HepG2 (cell line): ENCODE data around the gene SPSB2. TPM values are rescaled to one million over a fixed set of nuclear protein-coding genes. Genes with fewer than 3 reads are reported as not detected.

Experiments
- ATAC-seq: fragments of 200-7000 bp; cut with Tn5 transposase; 3 replicates; pipeline ENCODE4 v1.9.1; 2020; ENCODE audit warnings: mild to moderate bottlenecking, moderate library complexity
- BruUV-seq: library from RNA; stranded (reverse); fragments of 400-500 nt; replicated peaks from 2 replicates; lab custom pipeline; 2021; lab: Mats Ljungman, UMichigan
- CTCF ChIA-PET: fragments of 300-600 bp; formaldehyde crosslinking; extraction: SDS; loops from one replicate; lab custom pipeline; 2021; ENCODE audit warnings: low total read pairs, inconsistent platforms, low intra/inter-chr PET ratio; lab: Yijun Ruan, JAX
- POLR2A ChIA-PET: fragments of 350-600 bp; sonication (Branson Sonifier 250); formaldehyde crosslinking; loops from one replicate; lab custom pipeline; 2020; ENCODE audit warnings: antibody characterized with exemption, inconsistent platforms; lab: Yijun Ruan, JAX
- DNase-seq: peaks from one replicate; pipeline ENCODE4 v3.0.0-alpha.2; 2015; ENCODE audit warnings: low spot score
- FAIRE-seq: peaks from 3 replicates; lab custom pipeline; 2011; peaks lifted over from hg19 to GRCh38; lab: Jason Lieb, UNC
- H2AFZ ChIP-seq: one replicate; pipeline ENCODE4 v1.6.1; 2011; ENCODE audit warnings: low read length, inconsistent platforms
- H3K27ac ChIP-seq: fragments of 300-600 bp; 3 replicates; pipeline ENCODE4 v1.8.0; 2011; ENCODE audit warnings: mixed run types, mild to moderate bottlenecking, mixed read lengths, low read length, inconsistent platforms; ENCODE audit not compliant: insufficient read depth; ENCODE audit errors: extremely low read length
- H3K27me3 ChIP-seq, 2 experiments: fragments of 200-600 bp in 1 of 2; 2 replicates in 1 of 2; 3 replicates in 1 of 2; pipeline versions ENCODE4 v1.6.0 to v1.8.0; 2011; ENCODE audit warnings: low read length in 2 of 2, mild to moderate bottlenecking in 2 of 2, moderate library complexity in 2 of 2, inconsistent platforms in 1 of 2; ENCODE audit not compliant: insufficient read depth in 2 of 2, control insufficient read depth in 1 of 2
- H3K36me3 ChIP-seq, 2 experiments: fragments of 200-600 bp in 1 of 2; replicated peaks in 1 of 2; 2 replicates in 1 of 2; 3 replicates in 1 of 2; pipeline versions ENCODE4 v1.5.1 to v1.8.0; 2011; ENCODE audit warnings: low read length in 2 of 2, inconsistent platforms in 1 of 2; ENCODE audit not compliant: insufficient read depth in 2 of 2, control insufficient read depth in 1 of 2
- H3K4me1 ChIP-seq: 2 replicates; pipeline ENCODE4 v1.5.1; 2012; ENCODE audit warnings: low read length, inconsistent platforms; ENCODE audit not compliant: insufficient read depth
- H3K4me2 ChIP-seq: 2 replicates; pipeline ENCODE4 v1.6.0; 2011; ENCODE audit warnings: low read depth, low read length, inconsistent platforms
- H3K4me3 ChIP-seq, 3 experiments: fragments of 200-600 bp in 1 of 3; sonication (generic), shearing (Covaris generic) in 1 of 3; replicated peaks in 1 of 3; 2 replicates each; pipeline ENCODE4 v1.5.1; 2011 to 2016; ENCODE audit warnings: low read length in 3 of 3, inconsistent platforms in 2 of 3, low read depth in 2 of 3, mild to moderate bottlenecking in 2 of 3, control low read depth in 1 of 3, mixed read lengths in 1 of 3; ENCODE audit not compliant: insufficient read depth in 1 of 3
- H3K79me2 ChIP-seq: one replicate; pipeline ENCODE4 v1.6.1; 2011; ENCODE audit warnings: low read length, inconsistent platforms; ENCODE audit not compliant: insufficient read depth
- H3K9ac ChIP-seq: 2 replicates; pipeline ENCODE4 v1.6.0; 2011; ENCODE audit warnings: mild to moderate bottlenecking, low read depth, low read length, inconsistent platforms; ENCODE audit not compliant: insufficient read depth
- H3K9me3 ChIP-seq: 2 replicates; pipeline ENCODE4 v1.5.1; 2012; ENCODE audit warnings: mild to moderate bottlenecking, low read length
- H4K20me1 ChIP-seq: 2 replicates; pipeline ENCODE4 v1.6.0; 2011; ENCODE audit warnings: inconsistent platforms, mild to moderate bottlenecking, low read length, moderate library complexity; ENCODE audit not compliant: insufficient read depth
- HBP1 ChIP-seq: IDR thresholded peaks from 2 replicates; pipeline ENCODE4 v1.6.1; 2016; ENCODE audit warnings: low read depth, control low read depth
- JARID2 ChIP-seq: sonication (generic); formaldehyde crosslinking; IDR thresholded peaks from 2 replicates; pipeline ENCODE4 v1.8.1; 2023; ENCODE audit warnings: missing genetic modification reagents, inconsistent platforms; ENCODE audit not compliant: insufficient replicate concordance
- NR2F1 ChIP-seq, 2 experiments: fragments of 450-650 bp in 1 of 2; formaldehyde crosslinking in 1 of 2; IDR thresholded peaks; 2 replicates each; pipeline versions ENCODE4 v1.5.0 to v1.6.1; 2016 to 2020; ENCODE audit warnings: mild to moderate bottlenecking in 1 of 2, missing compliant biosample characterization in 1 of 2, missing genetic modification reagents in 1 of 2, moderate library complexity in 1 of 2
- RELA ChIP-seq: sonication (generic); formaldehyde crosslinking; IDR thresholded peaks from 2 replicates; pipeline ENCODE4 v1.4.0; 2020; ENCODE audit warnings: missing genetic modification reagents
- SMAD1 ChIP-seq: sonication (generic); formaldehyde crosslinking; IDR thresholded peaks from 2 replicates; pipeline ENCODE4 v1.4.0; 2020; ENCODE audit warnings: missing genetic modification reagents, low read depth, mild to moderate bottlenecking, borderline replicate concordance
- ZFY ChIP-seq: sonication (generic); formaldehyde crosslinking; IDR thresholded peaks from 2 replicates; pipeline ENCODE4 v1.4.0; 2020; ENCODE audit warnings: missing genetic modification reagents
- ZNF557 ChIP-seq: sonication (generic); formaldehyde crosslinking; IDR thresholded peaks from 2 replicates; pipeline ENCODE4 v1.4.0; 2020; ENCODE audit warnings: missing genetic modification reagents
- WGBS: methylation state at CpG from one replicate; pipeline ENCODE4 v1.1.6; 2017; ENCODE audit warnings: low lambda C conversion rate; 5-methylcytosine and 5-hydroxymethylcytosine counted together
- in situ Hi-C: cut with HindIII; loops from 2 replicates; pipeline ENCODE4 v1.10.0; 2017; ENCODE audit warnings: low pct_unique_long_range_greater_than_20kb; ENCODE audit not compliant: extremely low pct_ligation_motif_present
- intact Hi-C: fragments of 100-400 bp; cut with micrococcal nuclease; formaldehyde crosslinking; loops from one replicate; pipeline ENCODE4 v1.10.0; 2022; ENCODE audit not compliant: unreplicated experiment
- polyA plus RNA-seq, 8 experiments: library from polyadenylated mRNA; depleted of rRNA in 3 of 8; stranded (reverse) in 7 of 8; unstranded in 1 of 8; fragments of >200 nt; fragmentation: Illumina TruSeq in 4 of 8; extraction: Trizol in 4 of 8; gene quantifications; 2 replicates each; pipeline versions ENCODE4 v1.2.1 to v1.2.3, GENCODE V29; 2011 to 2016; ENCODE audit warnings: low read depth in 4 of 8, missing spikeins in 1 of 8, mixed read lengths in 1 of 8; ENCODE audit not compliant: insufficient read depth in 1 of 8
- total RNA-seq, 5 experiments: library from RNA; depleted of rRNA; stranded (reverse); fragments of >200 nt; fragmentation: Illumina TruSeq; extraction: Trizol; gene quantifications; 2 replicates each; pipeline ENCODE4 v1.2.3, GENCODE V29; 2016; ENCODE audit warnings: low read depth in 1 of 5
- TF ChIP-seq, protein P1 (sequence below): sonication (generic); formaldehyde crosslinking; IDR thresholded peaks from 2 replicates; pipeline ENCODE4 v1.4.0; 2020; ENCODE audit warnings: mild to moderate bottlenecking, missing genetic modification reagents

Gene SPSB2
- total and polyA plus RNA-seq, 2 of the 13 experiments (the other 11 are each of a cell fraction or from before 2014, with no cell fraction given), result 2.0 to 6.2 TPM

DNA sequence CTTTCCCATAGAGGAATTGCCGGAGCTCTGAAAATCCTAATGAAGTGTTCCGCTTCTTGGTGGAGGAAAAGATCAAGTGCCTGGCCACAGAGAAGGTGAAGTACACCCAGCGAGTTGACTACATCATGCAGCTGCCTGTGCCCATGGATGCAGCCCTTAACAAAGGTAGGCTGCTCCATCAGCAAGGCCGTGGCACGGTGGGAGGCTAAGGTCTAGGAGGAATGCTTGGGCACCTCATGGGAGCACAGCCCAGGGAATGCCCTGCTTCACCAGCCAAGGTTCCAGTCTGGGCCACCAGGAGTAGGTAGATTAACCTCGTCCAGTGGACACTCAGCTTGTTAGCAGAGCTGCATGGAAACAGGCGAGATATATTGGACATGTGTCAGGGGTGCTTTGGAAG lies 12.2 kb downstream of the SPSB2 start:
- ATAC-seq (no peak), DNase-seq (no peak), FAIRE-seq (no peak)
- CTCF ChIA-PET, result no interaction called here
- H3K36me3 ChIP-seq, result peaks cover 44 to 82% of the 10 kb centered on the region in 2 experiments
- POLR2A ChIA-PET, result interaction anchor here (1.3 kb wide), 1 partner anchor 9 kb away, joined by 3 read pairs; the partner anchor contains the start of gene USP5
- in situ Hi-C loops (no loop called here), intact Hi-C loops (no loop called here)
- WGBS, result 99% methylated on average over 7 of the region's 7 CpGs
- no peaks in the 10 kb centered on the region for H4K20me1 ChIP-seq
- no peaks in the 10 kb centered on the region for H3K9me3 ChIP-seq
- TF ChIP-seq ZFY (no peak), HBP1 (CRISPR knock-in tag) (no peak), ZNF557 (CRISPR knock-in tag) (no peak), SMAD1 (no peak), RELA (no peak), NR2F1 (CRISPR knock-in tag; IDR thresholded peaks at IDR 0.05) (no peak), JARID2 (no peak)
- TF ChIP-seq, protein P1, sequence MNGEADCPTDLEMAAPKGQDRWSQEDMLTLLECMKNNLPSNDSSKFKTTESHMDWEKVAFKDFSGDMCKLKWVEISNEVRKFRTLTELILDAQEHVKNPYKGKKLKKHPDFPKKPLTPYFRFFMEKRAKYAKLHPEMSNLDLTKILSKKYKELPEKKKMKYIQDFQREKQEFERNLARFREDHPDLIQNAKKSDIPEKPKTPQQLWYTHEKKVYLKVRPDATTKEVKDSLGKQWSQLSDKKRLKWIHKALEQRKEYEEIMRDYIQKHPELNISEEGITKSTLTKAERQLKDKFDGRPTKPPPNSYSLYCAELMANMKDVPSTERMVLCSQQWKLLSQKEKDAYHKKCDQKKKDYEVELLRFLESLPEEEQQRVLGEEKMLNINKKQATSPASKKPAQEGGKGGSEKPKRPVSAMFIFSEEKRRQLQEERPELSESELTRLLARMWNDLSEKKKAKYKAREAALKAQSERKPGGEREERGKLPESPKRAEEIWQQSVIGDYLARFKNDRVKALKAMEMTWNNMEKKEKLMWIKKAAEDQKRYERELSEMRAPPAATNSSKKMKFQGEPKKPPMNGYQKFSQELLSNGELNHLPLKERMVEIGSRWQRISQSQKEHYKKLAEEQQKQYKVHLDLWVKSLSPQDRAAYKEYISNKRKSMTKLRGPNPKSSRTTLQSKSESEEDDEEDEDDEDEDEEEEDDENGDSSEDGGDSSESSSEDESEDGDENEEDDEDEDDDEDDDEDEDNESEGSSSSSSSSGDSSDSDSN (CRISPR knock-in tag), result no peak
- no peak overlapping the region for H3K27ac ChIP-seq
- H3K4me3 ChIP-seq, result no peak overlapping the region
- H3K4me1 ChIP-seq, result no peaks in the 10 kb centered on the region
- no peaks in the 10 kb centered on the region for H3K79me2 ChIP-seq
- H3K4me2 ChIP-seq, result no peak overlapping the region
- H2AFZ ChIP-seq, result no peak overlapping the region
- BruUV-seq, result no TSS peak
- no peak overlapping the region for H3K9ac ChIP-seq
- H3K27me3 ChIP-seq, result no peaks in the 10 kb centered on the region
